GM23338 (cell line): ENCODE results near the gene PHACTR1. TPM values are rescaled to one million over a fixed set of nuclear protein-coding genes. Genes with fewer than 3 reads are reported as not detected.

Source experiments
- ATAC-seq: fragments of 200-7000 bp; cut with Tn5 transposase; 3 replicates; pipeline ENCODE4 v1.9.1; 2020
- DNase-seq: peaks from one replicate; pipeline ENCODE4 v3.0.0-alpha.2; 2015; ENCODE audit warnings: low spot score
- H2AFZ ChIP-seq: fragments of 200-600 bp; sonication (generic); 2 replicates; pipeline ENCODE4 v1.8.0; 2016; ENCODE audit warnings: antibody characterized with exemption, mild to moderate bottlenecking, moderate library complexity
- H3F3A ChIP-seq: fragments of 200-600 bp; sonication (generic); replicated peaks from 2 replicates; pipeline ENCODE4 v1.8.0; 2017; ENCODE audit warnings: antibody characterized with exemption, mixed run types, low read depth
- H3K27ac ChIP-seq: fragments of 200-600 bp; sonication (generic); 2 replicates; pipeline ENCODE4 v1.6.1; 2016; ENCODE audit warnings: low read depth
- H3K27me3 ChIP-seq: fragments of 200-600 bp; sonication (generic); 2 replicates; pipeline ENCODE4 v1.8.0; 2016; ENCODE audit warnings: mild to moderate bottlenecking, mixed run types, moderate library complexity; ENCODE audit not compliant: insufficient read depth
- H3K36me3 ChIP-seq: fragments of 200-600 bp; sonication (generic); 2 replicates; pipeline ENCODE4 v1.8.0; 2016; ENCODE audit warnings: mild to moderate bottlenecking; ENCODE audit not compliant: insufficient read depth
- H3K4me1 ChIP-seq: fragments of 200-600 bp; sonication (generic); 2 replicates; pipeline ENCODE4 v1.8.0; 2016; ENCODE audit warnings: mild to moderate bottlenecking, moderate library complexity; ENCODE audit not compliant: insufficient read depth
- H3K4me2 ChIP-seq: fragments of 200-600 bp; sonication (generic); 2 replicates; pipeline ENCODE4 v1.7.1; 2017; ENCODE audit warnings: mixed run types
- H3K4me3 ChIP-seq: fragments of 200-600 bp; sonication (generic); 2 replicates; pipeline ENCODE4 v1.6.1; 2016; ENCODE audit warnings: mixed run types
- H3K79me2 ChIP-seq: fragments of 200-600 bp; sonication (generic); replicated peaks from 2 replicates; pipeline ENCODE4 v1.8.0; 2017; ENCODE audit warnings: mild to moderate bottlenecking; ENCODE audit not compliant: insufficient read depth
- H3K9me2 ChIP-seq: fragments of 200-600 bp; sonication (generic); 2 replicates; pipeline ENCODE4 v1.8.0; 2017; ENCODE audit not compliant: insufficient read depth
- H4K20me1 ChIP-seq: fragments of 200-600 bp; sonication (generic); replicated peaks from 2 replicates; pipeline ENCODE4 v1.8.0; 2017; ENCODE audit warnings: mild to moderate bottlenecking; ENCODE audit not compliant: insufficient read depth
- H3K27ac Mint-ChIP-seq: 2 replicates; pipeline ENCODE4 v1.8.0; 2020; ENCODE audit warnings: inconsistent platforms, mild to moderate bottlenecking, moderate library complexity, mixed read lengths
- H3K27me3 Mint-ChIP-seq: 3 replicates; pipeline ENCODE4 v1.8.0; 2022; ENCODE audit warnings: low read depth, mild to moderate bottlenecking, moderate library complexity, mixed read lengths, inconsistent platforms; ENCODE audit not compliant: insufficient read depth, poor library complexity
- H3K36me3 Mint-ChIP-seq: 3 replicates; pipeline ENCODE4 v1.8.0; 2021; ENCODE audit warnings: low read depth, mild to moderate bottlenecking, inconsistent platforms, moderate library complexity, mixed read lengths
- H3K4me1 Mint-ChIP-seq: 3 replicates; pipeline ENCODE4 v1.8.0; 2020; ENCODE audit warnings: mild to moderate bottlenecking, inconsistent platforms, mixed read lengths
- H3K4me3 Mint-ChIP-seq: 3 replicates; pipeline ENCODE4 v1.8.0; 2021; ENCODE audit warnings: moderate library complexity, mild to moderate bottlenecking, inconsistent platforms, mixed read lengths
- H3K9me3 Mint-ChIP-seq: 3 replicates; pipeline ENCODE4 v1.8.0; 2020; ENCODE audit warnings: moderate library complexity, mild to moderate bottlenecking, inconsistent platforms, mixed read lengths
- CTCF ChIP-seq, 2 experiments: fragments of 200-600 bp in 1 of 2; sonication (generic) in 1 of 2; conservative IDR thresholded peaks; 2 replicates each; pipeline versions ENCODE4 v1.5.1 to v1.6.1; 2016 to 2017; ENCODE audit warnings: antibody characterized with exemption in 2 of 2, low read depth in 2 of 2, mild to moderate bottlenecking in 2 of 2, moderate library complexity in 1 of 2
- ETS1 ChIP-seq: IDR thresholded peaks from 2 replicates; pipeline ENCODE4 v1.6.1; 2016; ENCODE audit warnings: antibody characterized with exemption
- EZH2 ChIP-seq: fragments of 200-600 bp; sonication (generic); IDR thresholded peaks from one replicate; pipeline ENCODE4 v1.8.0; 2017; ENCODE audit warnings: antibody characterized with exemption, mild to moderate bottlenecking, low read depth; ENCODE audit not compliant: unreplicated experiment
- JUNB ChIP-seq: IDR thresholded peaks from one replicate; pipeline ENCODE4 v1.6.1; 2016; ENCODE audit warnings: antibody characterized with exemption; ENCODE audit not compliant: unreplicated experiment
- NANOG ChIP-seq: IDR thresholded peaks from 2 replicates; pipeline ENCODE4 v1.6.1; 2016; ENCODE audit warnings: antibody characterized with exemption, borderline replicate concordance
- POLR2AphosphoS5 ChIP-seq: IDR thresholded peaks from 2 replicates; pipeline ENCODE4 v1.6.1; 2016; ENCODE audit warnings: antibody characterized with exemption, low read depth
- STAT1 ChIP-seq: IDR thresholded peaks from one replicate; pipeline ENCODE4 v1.6.1; 2016; ENCODE audit warnings: antibody characterized with exemption; ENCODE audit not compliant: unreplicated experiment
- ZNF114 ChIP-seq: fragments of 250-450 bp; sonication (Bioruptor Pico); IDR thresholded peaks from 2 replicates; pipeline ENCODE4 v1.5.0; 2020; ENCODE audit warnings: mild to moderate bottlenecking, moderate library complexity
- ZNF331 ChIP-seq: fragments of 250-450 bp; sonication (Bioruptor Pico); IDR thresholded peaks from 2 replicates; pipeline ENCODE4 v1.5.0; 2020; ENCODE audit warnings: low read depth, mild to moderate bottlenecking, moderate library complexity
- polyA plus RNA-seq: library from polyadenylated mRNA; unstranded; fragments of >200 nt; fragmentation: Nextera tagmentation; extraction: Ambion mirVana; gene quantifications from 2 replicates; pipeline ENCODE4 v1.2.1, GENCODE V29; 2016
- total RNA-seq: library from RNA; depleted of rRNA; stranded (reverse); fragments of >200 nt; shearing (Covaris generic); gene quantifications from 2 replicates; pipeline ENCODE4 v1.2.3, GENCODE V29; 2014
- TF ChIP-seq, protein P1 (sequence below): IDR thresholded peaks from one replicate; pipeline ENCODE4 v1.6.1; 2018; ENCODE audit warnings: antibody characterized with exemption; ENCODE audit not compliant: unreplicated experiment

The PHACTR1 gene
- total and polyA plus RNA-seq, 2 experiments from 2014 or later: 5.9 to 19.3 TPM

DNA sequence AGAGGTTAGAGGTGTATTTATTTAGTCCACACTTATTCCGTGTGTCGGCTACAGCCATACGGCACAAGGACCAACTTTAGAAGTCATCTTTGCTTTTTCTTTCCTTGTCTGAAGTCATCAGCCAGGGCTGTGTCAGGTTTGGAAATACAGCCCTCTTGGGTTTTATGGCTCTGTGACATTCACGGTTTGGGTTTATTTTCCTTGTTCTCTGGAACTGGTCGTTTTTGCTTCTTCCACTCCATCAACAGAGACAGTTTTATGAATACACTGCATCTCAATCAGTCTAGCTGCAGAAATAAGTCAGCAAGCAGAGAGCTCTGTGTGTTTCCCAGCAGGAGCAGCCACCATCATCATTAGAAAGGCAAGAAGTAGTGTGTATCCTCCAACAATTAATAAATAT, 479.2 kb downstream of the PHACTR1 start:
- Mint-ChIP-seq H3K9me3 (no peaks in the 10 kb centered on the region), H3K4me3 (no peak overlapping the region), H3K27me3 (peaks cover 6% of the 10 kb centered on the region), H3K36me3 (no peaks in the 10 kb centered on the region), H3K27ac (no peak overlapping the region), H3K4me1 (peaks cover 27% of the 10 kb centered on the region)
- DNase-seq (no peak), ATAC-seq (no peak)
- no peak overlapping the region for H2AFZ ChIP-seq
- no peak overlapping the region for H3K4me2 ChIP-seq
- H3F3A ChIP-seq: no peaks in the 10 kb centered on the region
- H4K20me1 ChIP-seq: no peaks in the 10 kb centered on the region
- H3K4me3 ChIP-seq: no peak overlapping the region
- H3K27me3 ChIP-seq: no peaks in the 10 kb centered on the region
- no peak for TF ChIP-seq CTCF (conservative IDR thresholded peaks at IDR 0.05; ENCODE audit: low read depth in 2 of 2)
- no peak for TF ChIP-seq POLR2AphosphoS5
- TF ChIP-seq, protein P1, sequence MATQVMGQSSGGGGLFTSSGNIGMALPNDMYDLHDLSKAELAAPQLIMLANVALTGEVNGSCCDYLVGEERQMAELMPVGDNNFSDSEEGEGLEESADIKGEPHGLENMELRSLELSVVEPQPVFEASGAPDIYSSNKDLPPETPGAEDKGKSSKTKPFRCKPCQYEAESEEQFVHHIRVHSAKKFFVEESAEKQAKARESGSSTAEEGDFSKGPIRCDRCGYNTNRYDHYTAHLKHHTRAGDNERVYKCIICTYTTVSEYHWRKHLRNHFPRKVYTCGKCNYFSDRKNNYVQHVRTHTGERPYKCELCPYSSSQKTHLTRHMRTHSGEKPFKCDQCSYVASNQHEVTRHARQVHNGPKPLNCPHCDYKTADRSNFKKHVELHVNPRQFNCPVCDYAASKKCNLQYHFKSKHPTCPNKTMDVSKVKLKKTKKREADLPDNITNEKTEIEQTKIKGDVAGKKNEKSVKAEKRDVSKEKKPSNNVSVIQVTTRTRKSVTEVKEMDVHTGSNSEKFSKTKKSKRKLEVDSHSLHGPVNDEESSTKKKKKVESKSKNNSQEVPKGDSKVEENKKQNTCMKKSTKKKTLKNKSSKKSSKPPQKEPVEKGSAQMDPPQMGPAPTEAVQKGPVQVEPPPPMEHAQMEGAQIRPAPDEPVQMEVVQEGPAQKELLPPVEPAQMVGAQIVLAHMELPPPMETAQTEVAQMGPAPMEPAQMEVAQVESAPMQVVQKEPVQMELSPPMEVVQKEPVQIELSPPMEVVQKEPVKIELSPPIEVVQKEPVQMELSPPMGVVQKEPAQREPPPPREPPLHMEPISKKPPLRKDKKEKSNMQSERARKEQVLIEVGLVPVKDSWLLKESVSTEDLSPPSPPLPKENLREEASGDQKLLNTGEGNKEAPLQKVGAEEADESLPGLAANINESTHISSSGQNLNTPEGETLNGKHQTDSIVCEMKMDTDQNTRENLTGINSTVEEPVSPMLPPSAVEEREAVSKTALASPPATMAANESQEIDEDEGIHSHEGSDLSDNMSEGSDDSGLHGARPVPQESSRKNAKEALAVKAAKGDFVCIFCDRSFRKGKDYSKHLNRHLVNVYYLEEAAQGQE: no peak
- no peak for TF ChIP-seq NANOG
- no peak for TF ChIP-seq JUNB
- no peak for TF ChIP-seq ETS1
- TF ChIP-seq STAT1: no peak
- TF ChIP-seq EZH2: no peak
- TF ChIP-seq ZNF114 (CRISPR knock-in tag): no peak
- TF ChIP-seq ZNF331 (CRISPR knock-in tag): no peak
- H3K79me2 ChIP-seq: no peaks in the 10 kb centered on the region
- H3K9me2 ChIP-seq: no peaks in the 10 kb centered on the region
- no peaks in the 10 kb centered on the region for H3K36me3 ChIP-seq
- H3K4me1 ChIP-seq: peaks cover 17% of the 10 kb centered on the region; the same call in 1 of the 2 replicates
- no peak overlapping the region for H3K27ac ChIP-seq

DNA sequence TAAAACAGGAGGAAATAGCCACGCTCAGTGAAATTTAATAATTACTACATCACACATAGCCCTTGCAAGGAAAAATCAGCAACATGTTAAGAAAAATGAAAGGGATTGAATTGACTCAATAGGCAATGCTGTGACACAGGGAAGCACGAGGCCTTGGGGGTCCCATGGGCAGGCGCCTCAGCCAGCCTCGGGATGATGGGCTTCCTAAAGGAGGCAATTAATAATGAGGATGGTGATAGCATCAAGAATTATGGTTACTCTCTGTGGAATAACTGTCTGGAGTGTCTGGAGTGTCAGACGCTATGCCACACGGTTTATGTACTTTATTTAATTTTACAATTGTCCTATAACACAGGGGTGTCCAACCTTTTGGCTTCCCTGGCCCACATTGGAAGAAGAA, 481.6 kb downstream of the PHACTR1 start:
- no peak overlapping the region for H3K27ac ChIP-seq
- Mint-ChIP-seq H3K4me3 (no peak overlapping the region), H3K36me3 (no peaks in the 10 kb centered on the region), H3K9me3 (no peaks in the 10 kb centered on the region), H3K27ac (no peak overlapping the region), H3K4me1 (peaks cover 12% of the 10 kb centered on the region; the same call in 2 of the 3 replicates), H3K27me3 (peaks cover 2% of the 10 kb centered on the region)
- H2AFZ ChIP-seq: no peak overlapping the region
- H3K79me2 ChIP-seq: no peaks in the 10 kb centered on the region
- no peaks in the 10 kb centered on the region for H3K27me3 ChIP-seq
- no peaks in the 10 kb centered on the region for H4K20me1 ChIP-seq
- H3K4me3 ChIP-seq: no peak overlapping the region
- no peaks in the 10 kb centered on the region for H3K9me2 ChIP-seq
- no peak for TF ChIP-seq EZH2
- no peaks in the 10 kb centered on the region for H3F3A ChIP-seq
- ATAC-seq: no peak
- no peak overlapping the region for H3K4me2 ChIP-seq
- no peaks in the 10 kb centered on the region for H3K36me3 ChIP-seq
- no peak for DNase-seq
- peaks cover 6% of the 10 kb centered on the region; the same call in 1 of the 2 replicates for H3K4me1 ChIP-seq
